Mononuclear cell (primary cell): ENCODE measurements around the gene ANKRD65. TPM values are rescaled to one million over a fixed set of nuclear protein-coding genes. Genes with fewer than 3 reads are reported as not detected.
"Not testable (repeated sequence)": the region's sequence is repeated elsewhere in the genome, so short reads cannot be mapped to it uniquely, and the experiment has no call there.

Source experiments
- H3K27me3 ChIP-seq: 2 replicates; pipeline ENCODE4 v1.6.0; 2011; ENCODE audit warnings: low read length, control low read depth; ENCODE audit not compliant: insufficient read depth
- H3K4me1 ChIP-seq: 2 replicates; pipeline ENCODE4 v1.5.1; 2011; ENCODE audit warnings: mild to moderate bottlenecking, low read length, control low read depth; ENCODE audit not compliant: insufficient read depth
- H3K4me3 ChIP-seq: 2 replicates; pipeline ENCODE4 v1.5.1; 2011; ENCODE audit warnings: mild to moderate bottlenecking, low read length, moderate library complexity
- H3K9me3 ChIP-seq: 2 replicates; pipeline ENCODE4 v1.5.1; 2011; ENCODE audit warnings: low read depth, mild to moderate bottlenecking, control low read depth, low read length
- total RNA-seq: library from RNA; depleted of rRNA; stranded (reverse); fragments of >200 nt; gene quantifications from one replicate; pipeline ENCODE4 v1.2.3, GENCODE V29; 2012

The ANKRD65 gene
- not detected for total RNA-seq

DNA sequence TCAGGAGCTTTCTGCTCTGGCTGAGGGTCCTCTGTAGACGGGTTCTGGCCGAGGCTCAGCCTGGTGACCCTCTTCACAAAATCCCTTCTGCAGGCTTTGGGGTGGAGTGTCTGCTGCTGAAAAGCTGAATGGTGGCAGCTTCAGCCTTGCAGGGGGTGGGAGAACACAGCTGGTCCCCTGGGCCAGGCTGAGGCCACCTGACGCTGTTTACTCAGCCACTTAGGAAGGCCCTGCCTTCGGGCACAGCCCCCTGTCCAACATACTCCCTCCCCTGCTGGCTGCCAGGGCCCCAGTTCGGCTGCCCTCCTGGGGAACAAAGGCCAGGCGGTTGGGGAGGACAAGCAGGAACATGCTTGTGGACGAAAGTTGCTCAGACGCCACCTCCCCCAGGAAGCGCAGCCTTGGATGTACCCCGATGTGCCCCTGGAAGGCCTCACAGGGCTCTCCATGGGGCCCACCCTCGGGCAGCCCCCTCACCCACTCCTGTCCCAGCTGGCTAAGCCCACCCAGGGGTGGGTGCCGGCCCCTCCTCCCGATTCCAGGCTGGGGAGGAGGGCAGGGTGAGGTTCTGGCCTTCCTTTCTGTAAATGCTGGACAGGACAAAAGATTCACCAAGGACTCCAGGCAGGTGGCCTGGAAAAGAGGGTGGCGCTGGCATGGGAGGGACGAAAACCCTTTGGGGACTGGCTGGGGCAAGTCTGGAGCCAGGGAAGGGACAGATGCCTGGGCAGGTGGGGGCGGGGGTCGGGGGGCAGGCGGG, at the start of gene ANKRD65:
ANKRD65 (minus strand) TSS at position 130 of the 760 bp plus-strand sequence. CDS start 271 bp downstream, outside the sequence.
- H3K27me3 ChIP-seq = no peaks in the 10 kb centered on the region

DNA sequence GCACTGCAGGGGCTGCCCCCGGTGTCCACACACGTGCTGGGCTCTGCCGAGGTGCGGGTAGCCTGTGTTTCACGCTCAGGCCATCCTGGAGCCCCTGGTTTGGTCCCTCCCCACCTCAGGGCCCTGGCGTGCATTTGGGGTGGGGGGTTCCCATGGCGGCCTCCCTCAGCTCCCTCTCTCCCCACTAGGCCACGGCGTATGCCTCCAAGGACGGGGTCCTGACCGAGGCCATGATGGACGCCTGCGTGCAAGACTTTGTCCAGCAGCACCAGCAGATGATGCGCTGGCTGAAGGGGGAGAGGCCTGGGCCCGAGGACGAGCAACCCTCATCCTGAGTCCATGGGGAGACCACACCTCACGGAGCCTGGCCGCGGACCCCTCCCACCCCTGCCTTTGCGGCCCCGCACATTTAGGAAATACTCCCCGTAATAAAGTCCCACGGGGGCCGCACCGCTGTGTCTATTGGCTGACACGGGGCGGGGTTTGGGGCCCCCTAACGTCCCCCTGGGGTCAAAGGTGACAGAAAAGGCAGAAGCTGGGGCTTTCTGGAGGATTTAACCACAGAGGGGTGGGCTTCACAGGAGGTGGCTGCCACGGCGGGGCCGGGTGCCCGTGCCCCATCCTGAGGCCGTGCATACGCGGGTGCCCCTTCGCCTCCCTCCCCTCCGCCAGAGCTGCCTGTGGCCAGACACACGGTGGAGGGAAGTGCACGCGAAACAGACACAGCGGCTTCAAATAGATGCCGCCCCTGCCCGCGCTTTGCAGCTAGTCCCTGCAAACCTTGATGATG, 47.3 kb upstream of the ANKRD65 start:
- H3K9me3 ChIP-seq, H3K4me3 ChIP-seq, H3K27me3 ChIP-seq: not testable (repeated sequence)
- peaks cover 19% of the 10 kb centered on the region for H3K4me1 ChIP-seq

More for the DNA sequence above, at the start of gene ANKRD65:
- no peaks in the 10 kb centered on the region for H3K9me3 ChIP-seq
- H3K4me1 ChIP-seq = no peaks in the 10 kb centered on the region
- H3K4me3 ChIP-seq = no peak within 1 kb of the TSS

DNA sequence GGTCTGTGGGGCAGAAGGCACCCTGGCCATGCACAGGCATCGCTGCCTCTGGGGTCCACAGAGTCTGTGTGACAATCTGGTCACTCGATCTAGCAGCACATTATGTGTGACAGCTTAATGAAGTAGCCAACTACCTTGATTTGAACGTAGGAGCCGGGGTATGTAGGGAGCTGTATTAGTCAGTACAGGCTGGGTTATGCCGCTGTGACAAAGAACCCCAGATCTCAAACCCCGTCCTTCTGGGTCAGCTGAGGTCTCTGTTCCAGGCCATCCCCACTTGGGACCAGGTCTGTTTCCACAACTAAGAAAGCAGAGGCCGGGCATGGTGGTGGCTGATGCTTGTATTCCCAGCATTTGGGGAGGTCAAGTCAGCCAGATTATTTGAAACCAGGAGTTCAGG, 42.2 kb upstream of the ANKRD65 start:
- no peaks in the 10 kb centered on the region for H3K4me1 ChIP-seq
- no peaks in the 10 kb centered on the region for H3K9me3 ChIP-seq
- no peaks in the 10 kb centered on the region for H3K27me3 ChIP-seq
- no peak overlapping the region for H3K4me3 ChIP-seq

DNA sequence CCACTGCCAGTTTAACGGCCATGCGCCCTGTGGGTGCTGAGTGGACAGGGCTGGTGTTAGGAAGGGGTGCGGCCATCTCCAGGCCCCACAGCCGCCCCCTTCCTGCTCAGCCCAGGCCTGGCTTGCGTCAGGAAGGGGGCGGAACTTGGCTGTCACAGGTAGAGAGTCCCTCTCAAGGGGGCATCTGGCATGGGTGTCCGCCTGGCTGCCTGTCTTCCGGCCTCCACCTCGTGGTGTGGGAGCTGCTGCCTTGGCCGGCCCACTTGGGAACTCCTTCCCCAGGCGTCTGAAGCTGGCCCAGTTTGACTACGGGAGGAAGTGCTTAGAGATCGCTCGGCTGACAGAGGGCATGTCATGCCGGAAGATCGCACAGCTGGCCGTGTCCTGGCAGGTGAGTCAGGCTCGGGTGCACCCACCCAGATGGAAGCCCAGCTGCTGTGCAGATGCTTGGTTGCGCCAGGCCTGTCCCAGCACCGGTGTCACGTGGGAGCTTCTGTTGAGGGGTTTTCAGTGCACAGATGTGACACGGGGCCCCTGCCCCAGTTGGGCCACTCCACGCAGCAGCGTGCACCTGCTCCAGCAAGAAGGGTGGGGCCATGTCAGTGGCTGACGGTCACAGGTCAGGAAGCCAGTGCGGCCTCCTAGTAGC, 41.4 kb upstream of the ANKRD65 start:
- Histone ChIP-seq H3K4me1 (no peaks in the 10 kb centered on the region), H3K4me3 (no peak overlapping the region), H3K9me3 (no peaks in the 10 kb centered on the region), H3K27me3 (no peaks in the 10 kb centered on the region)

DNA sequence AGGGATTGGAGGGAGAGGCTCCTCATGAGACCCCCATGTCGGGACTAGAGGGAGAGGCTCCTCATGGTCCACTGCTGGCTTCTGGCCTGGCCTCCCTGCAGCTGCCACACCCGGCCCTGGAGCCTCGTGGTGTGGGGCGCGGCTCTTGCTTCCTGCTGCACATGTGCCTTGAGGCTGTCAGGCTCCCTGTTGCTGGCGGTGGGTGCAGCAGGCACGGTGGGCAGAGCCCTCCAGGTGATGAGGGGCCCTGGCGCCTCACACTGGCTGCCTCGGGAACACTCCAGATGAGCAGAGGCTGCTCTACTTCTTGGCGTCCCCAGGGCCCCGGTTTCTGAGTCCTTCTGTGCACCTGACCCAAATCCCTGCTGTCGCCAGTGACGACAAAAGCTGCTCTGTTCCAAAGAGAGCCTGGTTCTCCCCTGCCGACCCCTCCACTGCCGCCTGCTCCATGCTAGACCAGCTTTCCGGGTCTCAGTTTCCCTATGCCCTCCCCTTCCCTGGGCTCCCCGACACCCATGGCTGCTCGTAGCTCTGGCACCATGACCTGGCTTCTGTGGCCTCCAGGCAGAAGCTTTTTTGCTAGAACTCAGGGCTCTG, 40.7 kb upstream of the ANKRD65 start:
- Histone ChIP-seq H3K27me3 (no peaks in the 10 kb centered on the region), H3K4me3 (no peak overlapping the region), H3K9me3 (no peaks in the 10 kb centered on the region), H3K4me1 (no peaks in the 10 kb centered on the region)

DNA sequence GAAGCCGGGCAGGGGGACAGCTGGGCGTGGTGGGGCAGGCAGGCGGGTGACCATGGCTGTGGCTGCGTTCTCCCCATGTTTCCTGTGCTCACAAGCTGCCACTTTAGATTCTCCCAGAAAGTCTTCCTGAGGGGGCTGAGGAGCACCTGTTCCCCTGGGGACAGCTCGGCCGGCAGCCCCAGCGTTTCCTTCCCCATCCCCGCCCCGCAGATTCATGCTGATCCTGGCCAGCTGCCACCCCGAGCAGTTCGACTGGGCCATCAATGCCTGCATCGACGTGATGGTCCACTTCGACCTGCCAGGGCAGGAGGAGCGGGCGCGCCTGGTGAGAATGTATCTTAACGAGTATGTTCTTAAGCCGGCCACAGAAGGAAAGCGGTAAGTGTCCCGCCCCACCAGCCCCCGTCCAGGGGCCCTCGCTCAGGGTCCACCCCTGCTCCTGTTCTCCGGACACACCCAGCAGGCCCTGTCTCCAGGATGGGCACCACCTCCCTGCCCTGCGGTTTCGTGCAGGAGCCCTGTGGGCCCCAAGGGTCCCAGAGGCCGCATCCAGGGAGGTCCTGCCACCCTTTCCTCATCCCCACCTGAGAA, 39.6 kb upstream of the ANKRD65 start:
- H3K4me3 ChIP-seq = no peak overlapping the region
- H3K4me1 ChIP-seq = no peaks in the 10 kb centered on the region
- H3K27me3 ChIP-seq = no peaks in the 10 kb centered on the region
- no peaks in the 10 kb centered on the region for H3K9me3 ChIP-seq

DNA sequence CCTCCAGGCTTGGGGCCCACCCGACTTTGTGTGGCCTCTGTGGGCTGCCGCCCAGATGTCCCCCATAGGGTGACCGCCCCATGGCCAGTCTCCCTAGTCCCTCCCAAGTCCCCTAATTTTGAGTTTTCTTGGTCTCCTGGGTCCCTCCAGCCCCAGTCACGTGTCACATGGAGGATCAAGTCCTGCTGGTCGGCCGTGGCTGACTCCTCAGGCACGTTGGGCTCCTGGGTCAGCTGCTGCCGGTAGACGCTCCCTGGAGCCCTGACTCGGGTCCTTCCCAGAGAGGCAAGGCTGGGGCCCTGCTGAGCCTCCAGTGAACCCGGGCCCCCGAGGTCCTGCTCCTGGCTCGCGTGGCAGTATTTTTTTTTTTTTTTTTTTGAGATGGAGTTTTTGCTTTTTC, 38.6 kb upstream of the ANKRD65 start:
- not testable (repeated sequence) for H3K4me3 ChIP-seq, H3K9me3 ChIP-seq, H3K27me3 ChIP-seq, H3K4me1 ChIP-seq

DNA sequence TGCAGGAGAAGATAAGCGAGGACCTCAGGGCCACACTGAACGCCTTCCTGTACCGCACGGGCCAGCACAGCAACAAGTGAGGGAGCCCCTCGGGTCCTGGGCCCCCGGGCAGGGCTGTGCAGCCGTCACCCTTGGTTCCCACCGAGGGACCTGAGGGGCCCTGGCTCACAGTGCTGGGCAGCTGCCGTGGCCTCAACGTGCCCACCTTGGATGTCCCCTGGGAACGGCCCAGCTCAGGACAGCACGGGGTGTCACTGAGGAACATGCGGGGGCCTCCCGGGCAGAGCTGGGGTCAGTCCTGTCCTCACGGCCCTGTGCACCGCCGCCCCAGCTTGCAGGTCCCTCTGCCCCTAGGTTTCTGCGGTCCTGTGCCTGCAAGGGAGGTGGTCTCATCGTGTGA, 38.1 kb upstream of the ANKRD65 start:
- not testable (repeated sequence) for H3K4me1 ChIP-seq, H3K4me3 ChIP-seq, H3K27me3 ChIP-seq, H3K9me3 ChIP-seq

DNA sequence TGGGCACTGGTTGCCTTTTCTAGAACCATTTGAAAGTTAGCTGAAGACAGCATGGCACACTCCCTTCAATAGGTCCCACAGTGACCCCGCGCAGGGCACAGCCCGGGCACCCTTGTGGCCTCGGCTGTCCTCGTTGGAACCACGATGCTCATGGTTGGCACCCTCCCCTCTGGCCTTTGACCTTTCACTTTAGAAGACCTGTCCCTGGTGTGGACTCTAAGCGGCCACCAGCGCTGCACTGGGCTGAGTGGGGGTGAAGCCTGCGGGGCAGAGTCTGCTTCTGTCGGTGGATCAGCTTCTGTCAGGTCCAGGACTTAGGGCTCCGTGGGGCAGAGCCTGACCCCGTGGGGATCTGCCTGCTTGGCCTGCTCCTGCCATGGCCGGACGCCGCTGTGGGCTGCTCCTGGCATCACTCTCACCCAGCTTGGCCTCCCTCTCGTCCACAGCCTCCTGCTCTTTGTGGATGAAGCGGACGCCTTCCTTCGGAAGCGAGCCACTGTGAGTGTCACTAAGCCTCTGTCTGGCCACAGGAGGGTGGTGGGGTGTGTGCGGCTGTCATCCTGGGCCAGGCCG, 35.7 kb upstream of the ANKRD65 start:
- H3K4me3 ChIP-seq, H3K4me1 ChIP-seq, H3K9me3 ChIP-seq, H3K27me3 ChIP-seq: not testable (repeated sequence)

DNA sequence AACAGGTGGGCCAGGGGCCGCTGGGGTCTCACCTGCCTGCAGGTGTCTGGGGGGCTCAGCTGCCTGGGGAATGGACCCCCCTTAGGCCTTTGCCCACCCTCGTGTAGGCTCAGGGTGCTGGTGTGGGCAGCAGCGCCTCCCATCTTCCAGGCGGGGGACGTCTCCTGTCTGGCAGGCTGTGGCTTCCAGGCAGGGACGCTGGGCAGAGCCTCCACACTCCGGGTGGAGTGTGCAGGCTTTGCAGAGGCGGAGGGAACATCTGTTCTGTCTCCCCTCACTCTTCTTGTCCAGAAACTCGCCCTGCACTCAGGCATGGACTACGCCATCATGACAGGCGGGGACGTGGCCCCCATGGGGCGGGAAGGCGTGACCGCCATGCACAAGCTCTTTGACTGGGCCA, 34.9 kb upstream of the ANKRD65 start:
- H3K4me3 ChIP-seq, H3K4me1 ChIP-seq, H3K9me3 ChIP-seq, H3K27me3 ChIP-seq: not testable (repeated sequence)

DNA sequence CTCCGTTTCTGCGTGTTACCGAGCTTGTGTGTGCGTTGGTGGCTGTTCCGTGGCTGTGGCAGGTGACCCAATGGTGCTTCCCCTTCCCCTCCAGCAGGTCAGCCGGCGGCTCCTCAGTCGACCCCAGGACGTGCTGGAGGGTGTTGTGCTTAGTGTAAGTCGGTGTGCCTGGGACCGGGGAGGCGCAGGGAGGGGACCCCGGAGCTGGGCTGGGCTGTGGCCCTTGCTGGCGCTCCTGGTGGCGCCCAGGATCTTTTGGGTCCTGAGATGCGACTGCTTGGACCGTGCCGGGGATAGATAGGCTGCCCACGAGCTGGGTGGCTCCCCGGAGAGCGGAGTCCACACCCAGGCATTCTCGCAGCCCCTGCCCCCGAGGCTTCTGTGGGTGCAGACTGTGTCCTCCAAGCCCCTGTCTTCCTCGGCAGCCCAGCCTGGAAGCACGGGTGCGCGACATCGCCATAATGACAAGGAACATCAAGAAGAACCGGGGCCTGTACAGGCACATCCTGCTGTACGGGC, 34.3 kb upstream of the ANKRD65 start:
- H3K9me3 ChIP-seq = no peaks in the 10 kb centered on the region
- H3K4me1 ChIP-seq = no peaks in the 10 kb centered on the region
- no peak overlapping the region for H3K4me3 ChIP-seq
- no peaks in the 10 kb centered on the region for H3K27me3 ChIP-seq

DNA sequence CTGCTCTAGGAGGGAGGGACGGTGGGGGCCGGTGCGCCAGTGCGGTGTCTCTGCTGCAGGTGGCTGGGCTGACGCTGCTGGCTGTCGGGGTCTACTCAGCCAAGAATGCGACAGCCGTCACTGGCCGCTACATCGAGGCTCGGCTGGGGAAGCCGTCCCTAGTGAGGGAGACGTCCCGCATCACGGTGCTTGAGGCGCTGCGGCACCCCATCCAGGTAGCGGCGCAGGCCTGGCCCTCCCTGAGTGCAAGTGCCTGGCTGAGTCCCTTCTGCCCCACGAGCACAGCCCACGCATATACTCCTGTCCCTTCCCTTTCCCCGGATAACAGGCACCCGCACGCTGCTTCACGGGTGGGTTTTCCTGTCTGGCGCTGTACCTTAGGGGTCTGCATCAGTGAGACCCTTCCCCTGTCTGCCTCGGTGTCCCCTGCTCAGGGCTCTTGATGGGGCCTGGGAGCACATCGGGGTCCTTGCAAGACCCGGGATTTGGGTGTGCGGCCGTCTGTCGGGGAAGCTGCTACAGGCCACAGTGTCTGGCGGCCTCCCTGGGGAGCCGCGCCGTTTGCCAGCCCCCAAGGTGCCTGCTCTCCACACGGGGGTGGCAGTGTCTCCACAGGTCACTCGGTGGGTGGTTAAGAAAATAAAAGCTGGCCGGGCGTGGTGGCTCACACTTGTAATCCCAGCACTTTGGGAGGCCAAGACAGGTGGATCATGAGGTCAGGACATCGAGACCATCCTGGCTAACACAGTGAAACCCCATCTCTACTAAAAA, 33.4 kb upstream of the ANKRD65 start:
- H3K27me3 ChIP-seq, H3K4me1 ChIP-seq, H3K9me3 ChIP-seq, H3K4me3 ChIP-seq: not testable (repeated sequence)

DNA sequence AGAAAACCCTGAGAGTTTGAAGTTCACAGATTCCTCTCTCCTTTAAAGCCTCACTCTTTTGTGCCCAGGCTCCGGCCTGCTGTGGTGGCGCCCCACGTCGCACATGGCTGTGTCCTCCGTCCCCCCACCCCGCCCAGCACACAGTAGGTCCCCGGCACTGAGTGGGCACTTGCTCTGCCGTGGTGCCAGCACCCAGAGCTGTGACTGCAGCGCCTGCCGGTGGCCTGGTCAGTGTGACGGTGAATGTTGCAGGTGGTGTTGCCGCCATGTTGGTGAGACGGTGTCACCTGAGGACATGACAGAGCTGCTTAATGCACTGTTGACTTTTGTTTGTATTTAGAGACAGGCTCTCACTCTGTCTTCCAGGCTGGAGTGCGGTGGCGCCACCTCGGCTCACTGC, 31.8 kb upstream of the ANKRD65 start:
- Histone ChIP-seq H3K4me3 (no peak overlapping the region), H3K9me3 (no peaks in the 10 kb centered on the region), H3K4me1 (no peaks in the 10 kb centered on the region), H3K27me3 (no peaks in the 10 kb centered on the region)

DNA sequence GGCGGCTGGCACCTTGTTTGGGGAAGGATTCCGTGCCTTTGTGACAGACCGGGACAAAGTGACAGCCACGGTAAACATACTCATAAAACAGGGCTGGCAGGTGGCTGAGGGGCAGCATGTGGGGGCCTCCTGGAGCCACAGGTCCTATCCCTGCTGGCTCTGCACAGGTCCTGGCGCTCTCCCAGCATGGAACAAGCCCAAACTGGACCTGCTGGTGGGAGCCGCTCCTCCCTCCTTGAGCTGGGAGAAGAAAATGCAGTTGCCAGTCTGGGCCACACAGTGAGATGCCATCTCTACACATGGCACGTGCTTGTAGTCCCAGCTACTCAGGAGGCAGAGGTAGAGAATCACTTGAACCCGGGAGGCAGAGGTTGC, 31.3 kb upstream of the ANKRD65 start:
- not testable (repeated sequence) for H3K4me1 ChIP-seq, H3K27me3 ChIP-seq, H3K9me3 ChIP-seq, H3K4me3 ChIP-seq
